Duodenal mucosa (tissue), 2 donors: ENCODE measurements around the gene CPSF7.

ENCODE experiments used
- H3K27ac ChIP-seq: one replicate; pipeline ENCODE4 v1.7.0; 2013; ENCODE audit warnings: low read depth, low read length
- H3K27me3 ChIP-seq, 2 donors: one replicate each; pipeline ENCODE4 v1.7.0; 2013; ENCODE audit warnings: low read length in 2 of 2, control low read depth in 1 of 2; ENCODE audit not compliant: insufficient read depth in 2 of 2, control insufficient read depth in 1 of 2
- H3K36me3 ChIP-seq, 2 donors: one replicate each; pipeline ENCODE4 v1.7.0; 2013; ENCODE audit warnings: low read length in 2 of 2, control low read depth in 1 of 2; ENCODE audit not compliant: insufficient read depth in 2 of 2, control insufficient read depth in 1 of 2
- H3K4me1 ChIP-seq, 2 donors: one replicate each; pipeline ENCODE4 v1.7.0; 2013; ENCODE audit warnings: low read length in 2 of 2, control low read depth in 1 of 2; ENCODE audit not compliant: insufficient read depth in 2 of 2, control insufficient read depth in 1 of 2
- H3K4me3 ChIP-seq, 2 donors: one replicate each; pipeline ENCODE4 v1.7.0; 2013; ENCODE audit warnings: low read length in 2 of 2, low read depth in 1 of 2
- H3K9ac ChIP-seq, 2 donors: one replicate each; pipeline ENCODE4 v1.7.0; 2013; ENCODE audit warnings: low read length in 2 of 2, low read depth in 1 of 2
- H3K9me3 ChIP-seq, 2 donors: one replicate each; pipeline ENCODE4 v1.7.0; 2013; ENCODE audit warnings: low read length in 2 of 2, control low read depth in 1 of 2; ENCODE audit not compliant: control insufficient read depth in 1 of 2

CPSF7 gene

GRCh38 chr11:61416941-61417340, 12.8 kb downstream of the CPSF7 start:
- no peaks in the 10 kb centered on the region for H3K9me3 ChIP-seq
- H3K4me3 ChIP-seq: no peak overlapping the region
- H3K4me1 ChIP-seq: no peaks in the 10 kb centered on the region
- no peak overlapping the region for H3K9ac ChIP-seq
- H3K27me3 ChIP-seq: no peaks in the 10 kb centered on the region
- H3K27ac ChIP-seq: no peak overlapping the region
- peaks cover 65 to 94% of the 10 kb centered on the region in 2 donors for H3K36me3 ChIP-seq

- Histone ChIP-seq H3K4me3 (no peak overlapping the region), H3K4me1 (no peaks in the 10 kb centered on the region), H3K27ac (no peak overlapping the region), H3K36me3 (peaks cover 70 to 94% of the 10 kb centered on the region in 2 donors), H3K9ac (no peak overlapping the region), H3K9me3 (no peaks in the 10 kb centered on the region), H3K27me3 (no peaks in the 10 kb centered on the region)
Measured at GRCh38 chr11:61415381-61415780, 14.4 kb downstream of the CPSF7 start.

GRCh38 chr11:61414547-61414946, 15.2 kb downstream of the CPSF7 start:
- H3K9me3 ChIP-seq: no peaks in the 10 kb centered on the region
- no peaks in the 10 kb centered on the region for H3K4me1 ChIP-seq
- peaks cover 67 to 93% of the 10 kb centered on the region in 2 donors for H3K36me3 ChIP-seq
- H3K27ac ChIP-seq: no peak overlapping the region
- H3K4me3 ChIP-seq: no peak overlapping the region
- no peak overlapping the region for H3K9ac ChIP-seq
- H3K27me3 ChIP-seq: no peaks in the 10 kb centered on the region

- Histone ChIP-seq H3K4me3 (no peak overlapping the region), H3K27me3 (no peaks in the 10 kb centered on the region), H3K9ac (no peak overlapping the region), H3K27ac (no peak overlapping the region), H3K36me3 (peaks cover 63 to 89% of the 10 kb centered on the region in 2 donors), H3K9me3 (no peaks in the 10 kb centered on the region), H3K4me1 (no peaks in the 10 kb centered on the region)
Measured at GRCh38 chr11:61413496-61413895, 16.3 kb downstream of the CPSF7 start.

- H3K36me3 ChIP-seq: peaks cover 61 to 89% of the 10 kb centered on the region in 2 donors
- no peak overlapping the region for H3K27ac ChIP-seq
- no peaks in the 10 kb centered on the region for H3K4me1 ChIP-seq
- H3K9ac ChIP-seq: no peak overlapping the region
- H3K4me3 ChIP-seq: no peak overlapping the region
- H3K27me3 ChIP-seq: no peaks in the 10 kb centered on the region
- H3K9me3 ChIP-seq: no peaks in the 10 kb centered on the region
Measured at GRCh38 chr11:61411589-61411988, 18.2 kb downstream of the CPSF7 start.

GRCh38 chr11:61406991-61407728, 22.6 kb downstream of the CPSF7 start:
- H3K4me3 ChIP-seq: no peak overlapping the region
- no peaks in the 10 kb centered on the region for H3K4me1 ChIP-seq
- H3K27me3 ChIP-seq: no peaks in the 10 kb centered on the region
- H3K36me3 ChIP-seq: peaks cover 70 to 88% of the 10 kb centered on the region in 2 donors
- no peak overlapping the region for H3K27ac ChIP-seq
- no peak overlapping the region for H3K9ac ChIP-seq
- no peaks in the 10 kb centered on the region for H3K9me3 ChIP-seq

DNA sequence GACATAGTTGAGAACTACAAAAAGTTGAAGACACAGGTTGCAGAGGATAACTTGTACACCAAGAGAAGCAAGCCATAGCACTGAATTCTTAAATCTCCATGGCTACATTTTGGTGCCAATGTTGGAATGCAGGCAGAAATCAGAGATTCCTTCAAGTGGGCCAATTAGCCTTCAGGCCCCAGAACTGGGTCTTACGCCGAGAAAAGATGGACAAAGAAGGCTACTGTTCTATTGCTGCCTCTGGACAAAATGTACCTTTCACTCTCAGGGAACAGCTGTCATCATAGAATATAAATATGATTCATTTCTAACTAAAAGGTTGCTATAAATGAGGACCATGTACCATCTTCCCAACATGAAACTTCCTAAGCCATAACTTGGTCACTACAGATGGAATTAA, 23.7 kb downstream of the CPSF7 start:
- no peaks in the 10 kb centered on the region for H3K27me3 ChIP-seq
- no peak overlapping the region for H3K9ac ChIP-seq
- no peaks in the 10 kb centered on the region for H3K4me1 ChIP-seq
- H3K27ac ChIP-seq: no peak overlapping the region
- no peak overlapping the region for H3K4me3 ChIP-seq
- H3K36me3 ChIP-seq: peaks cover 60 to 84% of the 10 kb centered on the region in 2 donors
- no peaks in the 10 kb centered on the region for H3K9me3 ChIP-seq

DNA sequence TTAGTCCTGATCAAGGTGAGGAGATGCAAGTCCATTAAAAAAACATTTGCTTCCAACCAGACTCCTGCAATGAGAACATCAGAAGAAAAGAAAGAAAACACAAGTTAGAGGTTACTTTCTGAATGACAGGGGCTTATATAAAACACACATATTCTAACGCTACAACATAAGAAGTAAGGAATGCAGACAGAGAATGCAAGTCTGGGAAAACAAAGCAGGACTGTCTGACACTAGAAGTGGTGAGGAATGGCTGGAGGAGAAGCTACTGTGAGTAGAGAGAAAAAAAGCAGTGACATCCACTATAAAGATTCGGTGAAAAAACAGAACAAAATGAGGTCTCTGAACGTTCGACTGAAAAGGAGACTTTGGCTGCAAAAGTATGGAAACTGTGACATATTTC, 25.1 kb downstream of the CPSF7 start:
- no peaks in the 10 kb centered on the region for H3K9me3 ChIP-seq
- no peaks in the 10 kb centered on the region for H3K27me3 ChIP-seq
- no peaks in the 10 kb centered on the region for H3K4me1 ChIP-seq
- H3K27ac ChIP-seq: no peak overlapping the region
- peaks cover 48 to 77% of the 10 kb centered on the region in 2 donors for H3K36me3 ChIP-seq
- H3K4me3 ChIP-seq: no peak overlapping the region
- no peak overlapping the region for H3K9ac ChIP-seq

GRCh38 chr11:61404103-61404502, 25.7 kb downstream of the CPSF7 start:
- H3K4me3 ChIP-seq: no peak overlapping the region
- peaks cover 48 to 76% of the 10 kb centered on the region in 2 donors for H3K36me3 ChIP-seq

DNA sequence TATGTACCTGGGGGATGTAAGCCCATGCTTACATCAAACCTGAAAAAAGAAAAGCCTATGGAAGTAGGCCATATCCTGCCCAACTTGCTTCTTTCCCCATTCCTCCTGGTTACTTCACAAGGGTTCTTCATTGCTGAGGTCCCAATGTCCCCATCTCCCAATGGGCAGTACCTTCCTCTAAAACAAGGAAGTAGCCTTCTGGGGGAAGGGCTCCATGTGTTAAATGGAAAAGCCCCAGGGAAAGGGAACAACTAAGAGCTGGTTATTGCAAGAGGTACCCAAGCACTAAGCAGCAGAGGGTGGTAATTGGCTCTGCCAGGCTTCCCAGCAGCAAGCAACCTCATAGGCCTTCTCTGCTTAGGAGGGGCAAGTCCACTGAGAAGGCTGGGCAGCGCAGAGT, 26.1 kb downstream of the CPSF7 start:
- Histone ChIP-seq H3K4me3 (no peak overlapping the region), H3K27ac (no peak overlapping the region), H3K9ac (no peak overlapping the region), H3K4me1 (no peaks in the 10 kb centered on the region), H3K9me3 (no peaks in the 10 kb centered on the region), H3K36me3 (peaks cover 48 to 73% of the 10 kb centered on the region in 2 donors), H3K27me3 (no peaks in the 10 kb centered on the region)

More at GRCh38 chr11:61404103-61404502, 25.7 kb downstream of the CPSF7 start:
- no peaks in the 10 kb centered on the region for H3K27me3 ChIP-seq
- H3K9me3 ChIP-seq: no peaks in the 10 kb centered on the region
- no peaks in the 10 kb centered on the region for H3K4me1 ChIP-seq
- H3K27ac ChIP-seq: no peak overlapping the region
- H3K9ac ChIP-seq: no peak overlapping the region
